Activated T-cell treated with anti-CD3 and anti-CD28 coated beads for 24 hours (primary cell): ENCODE measurements around the gene THBS3.
"Not testable (repeated sequence)": the region's sequence is repeated elsewhere in the genome, so short reads cannot be mapped to it uniquely, and the experiment has no call there.

Experiments
- DNase-seq: peaks from one replicate; pipeline ENCODE4 v3.0.0-alpha.2; 2020; ENCODE audit warnings: low read depth

The THBS3 gene

GRCh38 chr1:155233502-155233901 lies 25.8 kb upstream of the THBS3 start:
- DNase-seq: not testable (repeated sequence)

GRCh38 chr1:155232001-155232978 lies 24.6 kb upstream of the THBS3 start:
- DNase-seq: not testable (repeated sequence)

- DNase-seq: not testable (repeated sequence)
Measured at GRCh38 chr1:155231302-155231701, 23.6 kb upstream of the THBS3 start.

DNA sequence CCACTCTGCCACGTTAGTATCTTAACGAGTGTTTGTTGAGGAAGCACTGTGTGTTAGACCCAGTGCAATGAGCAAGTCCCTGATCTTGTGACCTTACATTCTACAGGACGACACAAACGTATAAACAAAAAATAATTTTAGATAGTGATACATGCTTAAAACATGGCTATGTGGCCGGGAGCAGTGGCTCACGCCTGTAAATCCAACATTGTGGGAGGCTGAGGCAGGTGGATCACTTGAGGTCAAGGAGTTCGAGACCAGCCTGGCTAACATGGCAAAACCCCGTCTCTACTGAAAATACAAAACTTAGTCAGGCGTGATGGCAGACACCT lies 20.4 kb upstream of the THBS3 start:
- DNase-seq: no peak

DNA sequence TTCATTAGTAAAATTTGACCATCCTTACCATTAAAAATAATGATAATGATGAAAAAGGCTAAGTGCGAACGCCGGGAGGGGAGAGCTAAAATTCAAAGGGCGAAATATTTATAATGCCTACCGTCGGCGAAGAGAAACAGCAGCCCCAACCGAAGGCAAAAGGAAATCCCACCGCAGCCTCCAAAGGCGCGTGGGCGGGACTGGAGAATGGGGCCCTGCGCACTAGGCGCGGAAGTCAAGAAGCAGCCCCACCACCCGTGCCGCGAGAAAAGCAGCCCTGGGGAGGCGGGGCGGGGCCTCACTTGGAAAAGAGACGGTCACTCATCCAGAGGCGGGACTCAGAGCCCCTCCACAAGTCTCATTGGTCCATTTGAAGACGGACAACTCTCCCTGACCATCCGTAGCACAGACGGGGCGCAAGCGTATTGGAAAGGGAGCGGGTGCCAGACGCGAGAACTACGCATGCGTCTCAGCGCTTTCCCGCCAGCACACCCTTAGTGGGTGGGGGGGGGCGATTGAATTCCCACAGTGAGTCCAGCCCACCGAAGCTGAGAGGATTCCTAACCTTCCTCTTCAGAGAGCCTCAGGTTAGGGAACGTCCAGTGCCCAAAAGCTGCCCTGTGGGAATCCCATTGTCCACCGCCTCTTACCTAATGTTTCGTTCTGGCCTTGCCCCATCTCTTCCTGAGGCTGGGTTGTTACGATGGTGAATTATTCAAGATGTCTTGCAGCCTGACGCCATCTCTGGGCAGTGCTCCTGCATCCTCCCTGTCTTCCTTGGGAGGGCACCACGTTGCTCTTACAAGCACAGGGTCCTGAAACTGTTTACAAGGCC lies 19.8 kb upstream of the THBS3 start:
- peak; percentile 98 for DNase-seq

DNA sequence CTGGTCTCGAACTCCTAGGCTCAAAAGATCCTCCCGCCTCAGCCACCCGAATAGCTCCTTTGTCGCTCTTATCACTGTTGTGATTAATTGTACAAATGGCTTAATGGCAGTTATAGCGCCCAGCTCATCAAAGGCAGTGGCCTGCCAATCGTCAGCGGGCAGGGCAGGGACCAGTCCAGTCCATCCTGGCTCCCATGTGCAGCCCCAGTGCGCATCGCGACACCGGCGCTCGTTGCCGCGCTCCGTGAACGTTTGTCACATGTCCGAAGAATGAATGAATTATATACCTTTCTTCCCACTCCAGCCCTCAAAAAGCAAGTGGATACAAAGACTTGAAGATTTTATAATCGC lies 19.2 kb upstream of the THBS3 start:
- DNase-seq: peak; percentile 31

- peak; percentile 69 for DNase-seq
Measured at GRCh38 chr1:155226188-155226909, 18.7 kb upstream of the THBS3 start.

DNA sequence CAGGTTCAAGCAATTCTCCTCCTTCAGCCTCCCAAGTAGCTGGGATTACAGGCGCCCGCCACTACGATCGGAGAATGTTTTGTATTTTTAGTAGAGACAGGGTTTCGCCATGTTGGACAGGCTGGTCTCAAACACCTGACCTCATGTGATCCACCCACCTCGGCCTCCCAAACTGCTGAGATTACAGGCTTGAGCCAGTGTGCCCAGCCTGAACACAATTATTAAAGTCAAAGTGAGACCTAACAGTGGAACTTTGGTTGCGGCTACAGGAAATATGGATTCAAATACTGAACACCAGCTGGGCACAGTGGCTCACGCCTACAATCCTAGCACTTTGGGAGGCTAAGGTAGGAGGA lies 17.7 kb upstream of the THBS3 start:
- DNase-seq: not testable (repeated sequence)

- DNase-seq: no peak
Measured at GRCh38 chr1:155223047-155223446, 15.3 kb upstream of the THBS3 start.

GRCh38 chr1:155220211-155220965 lies 12.7 kb upstream of the THBS3 start:
- DNase-seq: not testable (repeated sequence)

- no peak for DNase-seq
Measured at GRCh38 chr1:155219592-155220031, 11.9 kb upstream of the THBS3 start.

DNA sequence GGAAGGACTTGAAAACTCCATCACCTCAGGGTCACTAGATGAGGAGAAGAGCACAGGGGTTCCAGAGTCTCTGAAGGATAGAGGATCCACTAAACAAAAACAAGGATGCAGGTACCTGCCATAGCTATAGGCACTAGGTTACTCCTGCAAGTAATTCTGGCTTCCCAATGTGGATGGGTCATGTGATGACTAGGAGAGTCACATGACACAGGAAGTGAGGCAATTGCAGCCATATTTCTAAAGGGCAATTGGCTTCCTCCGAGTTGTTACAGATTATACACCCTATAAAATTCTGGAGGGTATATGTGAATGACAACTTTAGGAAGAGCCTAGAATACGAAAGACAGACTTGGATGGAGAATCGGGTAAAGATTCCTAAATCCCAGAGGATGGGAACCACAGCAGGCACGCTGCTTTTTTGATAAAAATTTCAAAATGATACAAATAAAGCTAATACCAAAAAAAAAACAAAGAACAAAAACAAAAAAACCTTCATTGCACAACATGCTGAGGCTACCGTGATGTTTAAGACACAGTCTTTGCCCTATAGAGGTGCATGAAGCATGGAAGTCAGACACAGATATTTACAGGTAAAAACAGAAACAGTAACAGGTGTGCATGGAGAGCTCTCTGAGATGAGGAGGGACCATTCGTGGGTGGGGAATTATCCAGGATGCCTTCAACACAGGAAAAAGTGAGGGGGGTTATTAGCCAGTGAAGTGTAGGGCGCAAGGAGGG lies 11.3 kb upstream of the THBS3 start:
- no peak for DNase-seq

DNA sequence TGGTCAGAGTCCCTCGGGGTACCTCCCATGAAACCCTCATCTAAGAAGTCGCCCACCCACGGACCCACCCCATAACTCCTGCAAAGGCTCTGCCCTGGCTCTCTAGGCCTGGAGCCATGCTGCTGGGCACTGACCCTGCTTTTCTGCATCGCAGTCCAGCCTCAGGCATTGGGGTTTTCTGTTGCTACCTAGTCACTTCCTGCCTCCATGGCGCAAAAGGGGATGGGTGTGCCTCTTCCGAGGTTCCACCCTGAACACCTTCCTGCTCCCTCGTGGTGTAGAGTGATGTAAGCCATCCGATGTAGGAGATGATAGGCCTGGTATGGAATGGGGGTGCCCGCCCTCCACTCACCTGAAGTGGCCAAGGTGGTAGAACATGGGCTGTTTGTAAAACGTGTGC lies 7.0 kb upstream of the THBS3 start:
- DNase-seq: not testable (repeated sequence)

DNA sequence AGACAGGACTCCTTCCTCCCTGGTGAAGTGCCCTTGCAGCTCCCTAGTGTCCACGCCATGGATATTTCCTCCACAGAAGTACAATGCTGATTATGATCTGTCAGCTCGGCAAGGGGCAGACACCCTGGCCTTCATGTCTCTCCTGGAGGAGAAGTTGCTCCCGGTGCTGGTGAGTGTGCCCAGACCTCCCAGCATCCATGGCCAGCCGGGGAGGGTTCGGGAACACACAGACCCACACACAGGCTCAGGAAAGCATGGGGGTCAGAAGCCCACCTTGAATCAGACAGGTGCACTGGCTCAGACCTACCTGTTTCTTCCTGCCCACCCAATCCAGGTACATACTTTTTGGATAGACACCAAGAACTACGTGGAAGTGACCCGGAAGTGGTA lies 4.3 kb upstream of the THBS3 start:
- DNase-seq: not testable (repeated sequence)

- DNase-seq: not testable (repeated sequence)
Measured at GRCh38 chr1:155211381-155212050, 3.8 kb upstream of the THBS3 start.

DNA sequence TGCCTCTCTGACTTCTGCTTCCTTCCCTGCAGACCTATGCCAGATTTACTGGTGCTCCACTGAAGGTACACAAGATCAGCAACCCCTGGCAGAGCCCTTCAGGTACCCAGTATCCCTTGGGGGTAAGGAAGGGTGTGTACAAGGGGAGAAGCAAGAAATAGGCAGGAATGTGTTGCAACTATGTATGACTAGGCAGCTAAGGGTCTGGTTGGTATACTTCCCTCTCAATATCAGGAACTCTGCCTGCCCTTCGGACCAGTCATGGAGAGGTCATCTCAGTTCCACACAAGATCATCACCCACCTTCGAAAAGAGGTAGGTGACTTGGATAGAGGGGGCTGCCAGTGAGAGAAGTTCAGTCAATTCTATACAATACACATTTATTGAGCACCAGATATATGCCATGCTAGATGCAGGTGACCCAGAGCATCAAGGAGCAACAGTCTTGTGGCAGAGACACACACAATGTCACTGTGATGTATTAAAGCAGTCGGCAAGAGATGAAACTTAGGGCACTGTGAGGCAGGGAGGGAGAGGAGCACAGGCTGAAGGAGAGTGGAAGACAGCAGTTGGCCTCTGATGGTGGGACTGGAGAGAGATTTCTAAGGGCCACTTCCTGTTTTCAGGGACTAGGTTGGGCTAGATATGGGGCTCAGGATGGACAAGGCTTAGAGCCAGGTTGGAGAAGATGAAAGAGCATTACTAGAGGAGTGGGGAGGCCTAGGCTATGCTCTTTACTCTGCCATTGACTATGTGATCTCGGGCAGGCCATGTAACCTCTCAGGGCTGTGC lies 2.8 kb upstream of the THBS3 start:
- no peak for DNase-seq

DNA sequence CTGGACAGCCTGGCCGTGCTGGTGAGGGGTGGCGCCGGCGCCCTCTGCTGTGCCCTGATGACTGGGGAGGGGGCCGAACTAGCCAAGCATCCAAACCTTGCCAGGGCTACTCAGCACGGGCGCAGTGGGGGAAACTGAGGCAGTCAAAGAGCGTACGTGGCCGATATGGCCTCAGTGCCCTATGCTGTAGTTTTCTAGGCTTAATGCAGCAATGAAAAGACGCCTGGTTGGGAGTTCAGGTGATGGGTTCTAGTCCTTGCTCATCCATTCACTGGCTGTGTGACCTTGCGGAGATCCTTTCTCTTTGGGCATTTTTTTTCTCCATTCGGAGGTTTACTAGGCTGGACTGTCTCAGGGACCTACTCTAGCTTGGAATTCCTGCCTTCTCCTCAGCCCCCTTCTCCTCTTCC lies 1.6 kb upstream of the THBS3 start:
- no peak for DNase-seq

DNA sequence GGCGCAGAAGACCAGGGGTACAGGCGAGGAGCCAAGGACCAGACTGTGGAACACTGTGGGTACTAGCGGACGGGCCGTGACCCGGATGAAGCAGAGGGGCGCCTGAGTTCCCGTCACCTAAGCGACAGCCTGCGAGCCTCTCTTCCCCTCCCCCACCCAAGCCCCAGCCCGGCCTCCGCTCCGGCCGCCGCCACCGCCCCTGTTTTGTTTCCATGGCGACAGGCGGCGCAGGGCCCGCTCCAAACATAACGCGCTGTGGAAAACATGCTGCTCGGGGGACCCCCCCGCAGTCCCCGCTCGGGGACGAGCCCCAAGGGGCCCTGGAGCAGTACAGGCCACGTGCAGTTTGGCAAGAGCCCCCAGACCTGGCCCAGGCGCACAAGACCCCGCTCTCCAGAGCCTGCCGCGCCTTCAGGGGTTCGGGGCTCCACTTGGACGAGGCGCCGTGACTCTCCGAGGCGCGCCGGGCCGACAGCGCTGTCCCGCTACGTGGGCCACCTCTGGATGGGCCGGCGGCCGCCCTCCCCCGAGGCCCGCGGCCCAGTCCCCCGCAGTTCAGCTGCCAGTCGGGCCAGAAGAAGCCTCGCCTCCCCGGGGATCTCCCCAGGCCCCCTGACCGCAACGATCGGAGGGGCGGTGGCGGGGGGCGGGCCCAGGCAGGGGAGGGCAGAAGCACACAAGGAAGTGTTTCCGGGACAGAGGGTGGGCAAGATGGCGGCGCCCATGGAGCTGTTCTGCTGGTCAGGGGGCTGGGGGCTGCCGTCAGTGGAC lies 1.0 kb upstream of the THBS3 start, which contains the start of gene MTX1:
MTX1 (plus strand) TSS at position 155 of the 771 bp plus-strand sequence; CDS start at position 265, 110 bp downstream.
- DNase-seq: peak; percentile 83
